ENCODE data around the gene KCNN3. TPM values are rescaled to one million over a fixed set of nuclear protein-coding genes. Genes with fewer than 3 reads are reported as not detected.

Gene KCNN3
- total RNA-seq, 2 donors from 2014 or later = 0.08 TPM; not detected in 1

- Mint-ChIP-seq H3K4me1 (ENCODE audit: low read depth in 2 of 2) (no peaks in the 10 kb centered on the region), H3K36me3 (no peaks in the 10 kb centered on the region), H3K27ac (no peak overlapping the region), H3K4me3 (no peak overlapping the region), H3K9me3 (no peaks in the 10 kb centered on the region), H3K27me3 (peaks cover 4 to 6% of the 10 kb centered on the region in 2 donors)
- DNase-seq (ENCODE audit: low spot score) = no peak
- no peak for ATAC-seq
Observed at GRCh38 chr1:154774175-154774855, 95.8 kb downstream of the KCNN3 start.

GRCh38 chr1:154773551-154773950 is 96.5 kb downstream of the KCNN3 start:
- Mint-ChIP-seq H3K27me3 (peaks cover 4 to 6% of the 10 kb centered on the region in 2 donors), H3K36me3 (no peaks in the 10 kb centered on the region), H3K4me1 (ENCODE audit: low read depth in 2 of 2) (no peaks in the 10 kb centered on the region), H3K9me3 (no peaks in the 10 kb centered on the region), H3K27ac (no peak overlapping the region), H3K4me3 (no peak overlapping the region)
- ATAC-seq (no peak), DNase-seq (ENCODE audit: low spot score) (no peak)

GRCh38 chr1:154772606-154773506 is 97.2 kb downstream of the KCNN3 start:
- no peaks in the 10 kb centered on the region for H3K36me3 Mint-ChIP-seq
- H3K4me1 Mint-ChIP-seq (ENCODE audit: low read depth in 2 of 2) = no peaks in the 10 kb centered on the region
- no peak for ATAC-seq
- no peak for DNase-seq (ENCODE audit: low spot score)
- peaks cover 4 to 6% of the 10 kb centered on the region in 2 donors for H3K27me3 Mint-ChIP-seq
- H3K9me3 Mint-ChIP-seq = no peaks in the 10 kb centered on the region
- H3K27ac Mint-ChIP-seq = no peak overlapping the region
- no peak overlapping the region for H3K4me3 Mint-ChIP-seq

- no peaks in the 10 kb centered on the region for H3K36me3 Mint-ChIP-seq
Observed at GRCh38 chr1:154772056-154772455, 98.0 kb downstream of the KCNN3 start.

GRCh38 chr1:154770897-154771594 is 99.0 kb downstream of the KCNN3 start:
- Mint-ChIP-seq H3K4me3 (no peak overlapping the region), H3K9me3 (no peaks in the 10 kb centered on the region), H3K4me1 (ENCODE audit: low read depth in 2 of 2) (no peaks in the 10 kb centered on the region), H3K27me3 (peaks cover 5 to 7% of the 10 kb centered on the region in 2 donors), H3K27ac (no peak overlapping the region), H3K36me3 (no peaks in the 10 kb centered on the region)
- ATAC-seq = no peak
- no peak for DNase-seq (ENCODE audit: low spot score)

More at GRCh38 chr1:154772056-154772455, 98.0 kb downstream of the KCNN3 start:
- Mint-ChIP-seq H3K9me3 (no peaks in the 10 kb centered on the region), H3K4me1 (ENCODE audit: low read depth in 2 of 2) (no peaks in the 10 kb centered on the region), H3K4me3 (no peak overlapping the region), H3K27ac (no peak overlapping the region), H3K27me3 (peaks cover 4 to 6% of the 10 kb centered on the region in 2 donors)
- DNase-seq (ENCODE audit: low spot score) = no peak
- ATAC-seq = no peak

- Mint-ChIP-seq H3K36me3 (no peaks in the 10 kb centered on the region), H3K27ac (no peak overlapping the region), H3K9me3 (no peaks in the 10 kb centered on the region), H3K4me3 (no peak overlapping the region), H3K27me3 (peaks cover 17 to 24% of the 10 kb centered on the region in 2 donors), H3K4me1 (ENCODE audit: low read depth in 2 of 2) (no peaks in the 10 kb centered on the region)
- DNase-seq (ENCODE audit: low spot score) (no peak), ATAC-seq (no peak)
Observed at GRCh38 chr1:154769193-154769895, 100.7 kb downstream of the KCNN3 start.

GRCh38 chr1:154768456-154769125 is 101.5 kb downstream of the KCNN3 start:
- no peaks in the 10 kb centered on the region for H3K9me3 Mint-ChIP-seq

GRCh38 chr1:154767315-154768240 is 102.5 kb downstream of the KCNN3 start:
- H3K4me1 Mint-ChIP-seq (ENCODE audit: low read depth in 2 of 2) = no peaks in the 10 kb centered on the region
- H3K27ac Mint-ChIP-seq = no peak overlapping the region
- no peaks in the 10 kb centered on the region for H3K36me3 Mint-ChIP-seq
- no peak overlapping the region for H3K4me3 Mint-ChIP-seq
- H3K27me3 Mint-ChIP-seq = peaks cover 28 to 40% of the 10 kb centered on the region in 2 donors
- no peaks in the 10 kb centered on the region for H3K9me3 Mint-ChIP-seq
- no peak for DNase-seq (ENCODE audit: low spot score)
- ATAC-seq = no peak

More at GRCh38 chr1:154768456-154769125, 101.5 kb downstream of the KCNN3 start:
- H3K4me3 Mint-ChIP-seq = no peak overlapping the region
- H3K27me3 Mint-ChIP-seq = peaks cover 21 to 31% of the 10 kb centered on the region in 2 donors
- H3K36me3 Mint-ChIP-seq = no peaks in the 10 kb centered on the region
- no peaks in the 10 kb centered on the region for H3K4me1 Mint-ChIP-seq (ENCODE audit: low read depth in 2 of 2)
- ATAC-seq (no peak), DNase-seq (ENCODE audit: low spot score) (no peak)
- no peak overlapping the region for H3K27ac Mint-ChIP-seq

- no peak overlapping the region for H3K4me3 Mint-ChIP-seq
- peaks cover 28 to 40% of the 10 kb centered on the region in 2 donors for H3K27me3 Mint-ChIP-seq
- ATAC-seq (no peak), DNase-seq (ENCODE audit: low spot score) (no peak)
- H3K27ac Mint-ChIP-seq = no peak overlapping the region
- H3K4me1 Mint-ChIP-seq (ENCODE audit: low read depth in 2 of 2) = no peaks in the 10 kb centered on the region
- H3K9me3 Mint-ChIP-seq = no peaks in the 10 kb centered on the region
- no peaks in the 10 kb centered on the region for H3K36me3 Mint-ChIP-seq
Observed at GRCh38 chr1:154765970-154766369, 104.1 kb downstream of the KCNN3 start.

GRCh38 chr1:154764773-154765172 is 105.3 kb downstream of the KCNN3 start:
- peaks cover 2 to 4% of the 10 kb centered on the region in 2 donors for H3K4me1 Mint-ChIP-seq (ENCODE audit: low read depth in 2 of 2)
- no peak for DNase-seq (ENCODE audit: low spot score)
- H3K27ac Mint-ChIP-seq = no peak overlapping the region
- H3K27me3 Mint-ChIP-seq = peaks cover 30 to 44% of the 10 kb centered on the region in 2 donors
- H3K9me3 Mint-ChIP-seq = no peaks in the 10 kb centered on the region
- no peak for ATAC-seq
- H3K4me3 Mint-ChIP-seq = no peak overlapping the region
- H3K36me3 Mint-ChIP-seq = no peaks in the 10 kb centered on the region

- H3K4me1 Mint-ChIP-seq (ENCODE audit: low read depth in 2 of 2) = peaks cover 6 to 9% of the 10 kb centered on the region in 2 donors
- H3K4me3 Mint-ChIP-seq = no peak overlapping the region
- H3K27me3 Mint-ChIP-seq = peaks cover 30 to 46% of the 10 kb centered on the region in 2 donors
- no peak overlapping the region for H3K27ac Mint-ChIP-seq
- DNase-seq (ENCODE audit: low spot score) = no peak
- ATAC-seq = no peak
- H3K36me3 Mint-ChIP-seq = no peaks in the 10 kb centered on the region
- H3K9me3 Mint-ChIP-seq = no peaks in the 10 kb centered on the region
Observed at GRCh38 chr1:154764181-154764580, 105.9 kb downstream of the KCNN3 start.

- no peaks in the 10 kb centered on the region for H3K9me3 Mint-ChIP-seq
- DNase-seq (ENCODE audit: low spot score) (peak; percentile 78), ATAC-seq (peak; percentile 80 to 92)
- H3K4me3 Mint-ChIP-seq = peak overlapping the region; percentile 81
- no peaks in the 10 kb centered on the region for H3K36me3 Mint-ChIP-seq
- H3K4me1 Mint-ChIP-seq (ENCODE audit: low read depth in 2 of 2) = peaks cover 9 to 19% of the 10 kb centered on the region in 2 donors
- H3K27ac Mint-ChIP-seq = no peak overlapping the region
- peaks cover 36 to 51% of the 10 kb centered on the region in 2 donors for H3K27me3 Mint-ChIP-seq
Observed at GRCh38 chr1:154760469-154760933, 109.6 kb downstream of the KCNN3 start.

All from natural killer cell treated with Interleukin-12 subunit alpha and Interleukin-12 subunit beta and Interleukin-15 and Interleukin-18, amount 100 ng/mL, for 72 hours (primary cell).